GM10847 (cell line): ENCODE data around the gene UTP20.

Source experiments
- POLR2A ChIP-seq: IDR thresholded peaks from 2 replicates; pipeline ENCODE4 v1.6.1; 2011; ENCODE audit not compliant: insufficient read length; ENCODE audit errors: extremely low read depth

Gene UTP20

GRCh38 chr12:101280006-101280505 is at the start of gene UTP20:
Gene UTP20 (plus strand): TSS chr12:101280105. CDS start chr12:101280283, 178 bp downstream.
- TF ChIP-seq POLR2A = peak; percentile 63

- TF ChIP-seq POLR2A = no peak
These were observed 49.4 kb upstream of the UTP20 start for GRCh38 chr12:101230547-101230946.

- no peak for TF ChIP-seq POLR2A
These were observed 48.3 kb upstream of the UTP20 start for GRCh38 chr12:101231636-101232035.

GRCh38 chr12:101235686-101236085 is 44.2 kb upstream of the UTP20 start:
- TF ChIP-seq POLR2A = no peak

- no peak for TF ChIP-seq POLR2A
These were observed 41.6 kb upstream of the UTP20 start for GRCh38 chr12:101238306-101238705.

- TF ChIP-seq POLR2A = no peak
These were observed 41.0 kb upstream of the UTP20 start for GRCh38 chr12:101238800-101239329.

GRCh38 chr12:101243074-101243473 is 36.8 kb upstream of the UTP20 start:
- no peak for TF ChIP-seq POLR2A

- no peak for TF ChIP-seq POLR2A
These were observed 36.3 kb upstream of the UTP20 start for GRCh38 chr12:101243616-101244015.

- TF ChIP-seq POLR2A = no peak
These were observed 23.6 kb upstream of the UTP20 start for GRCh38 chr12:101256266-101256665.

GRCh38 chr12:101257357-101257756 is 22.5 kb upstream of the UTP20 start:
- TF ChIP-seq POLR2A = no peak

- no peak for TF ChIP-seq POLR2A
These were observed 12.8 kb upstream of the UTP20 start for GRCh38 chr12:101267111-101267510.

- no peak for TF ChIP-seq POLR2A
These were observed 3.5 kb upstream of the UTP20 start for GRCh38 chr12:101276433-101276832.

- no peak for TF ChIP-seq POLR2A
These were observed 2.5 kb upstream of the UTP20 start for GRCh38 chr12:101277443-101277842.

- no peak for TF ChIP-seq POLR2A
These were observed 7.5 kb downstream of the UTP20 start for GRCh38 chr12:101287357-101287756.

GRCh38 chr12:101297661-101298060 is 17.8 kb downstream of the UTP20 start:
- TF ChIP-seq POLR2A = no peak

- TF ChIP-seq POLR2A = no peak
These were observed 18.5 kb downstream of the UTP20 start for GRCh38 chr12:101298426-101298825.

- TF ChIP-seq POLR2A = no peak
These were observed 19.4 kb downstream of the UTP20 start for GRCh38 chr12:101299346-101299745.

- TF ChIP-seq POLR2A = no peak
These were observed 20.0 kb downstream of the UTP20 start for GRCh38 chr12:101299931-101300330.

GRCh38 chr12:101302741-101303140 is 22.8 kb downstream of the UTP20 start:
- TF ChIP-seq POLR2A = no peak
